NCI-H146 (cell line): ENCODE measurements around the gene TAF3.

Experiments
- DNase-seq: peaks from one replicate; lab custom pipeline; 2025; lab: John Stamatoyannopoulos, UW

The TAF3 gene

GRCh38 chr10:7811743-7812142 lies 6.6 kb upstream of the TAF3 start:
- DNase-seq: peak; percentile 57

GRCh38 chr10:7813481-7813880 lies 4.8 kb upstream of the TAF3 start:
- no peak for DNase-seq

- peak; percentile 28 for DNase-seq
These were observed 729 bp upstream of the TAF3 start for GRCh38 chr10:7817576-7817975.

GRCh38 chr10:7817984-7818294 lies 366 bp upstream of the TAF3 start:
- DNase-seq: no peak

GRCh38 chr10:7819121-7819460 lies 786 bp downstream of the TAF3 start:
- DNase-seq: peak; percentile 54

- DNase-seq: no peak
These were observed 5.9 kb downstream of the TAF3 start for GRCh38 chr10:7824251-7824650.

GRCh38 chr10:7826971-7827370 lies 8.7 kb downstream of the TAF3 start:
- DNase-seq: no peak

GRCh38 chr10:7829289-7829834 lies 11.1 kb downstream of the TAF3 start:
- no peak for DNase-seq

GRCh38 chr10:7832060-7832459 lies 13.8 kb downstream of the TAF3 start:
- DNase-seq: no peak

- DNase-seq: no peak
These were observed 14.9 kb downstream of the TAF3 start for GRCh38 chr10:7833210-7833609.

- DNase-seq: no peak
These were observed 16.0 kb downstream of the TAF3 start for GRCh38 chr10:7834262-7834661.

- no peak for DNase-seq
These were observed 18.3 kb downstream of the TAF3 start for GRCh38 chr10:7836571-7836970.

GRCh38 chr10:7846591-7846990 lies 28.3 kb downstream of the TAF3 start:
- DNase-seq: no peak

GRCh38 chr10:7853226-7853842 lies 35.0 kb downstream of the TAF3 start:
- no peak for DNase-seq

- DNase-seq: no peak
These were observed 35.6 kb downstream of the TAF3 start for GRCh38 chr10:7853890-7854289.

- no peak for DNase-seq
These were observed 36.9 kb downstream of the TAF3 start for GRCh38 chr10:7855205-7855604.

GRCh38 chr10:7856678-7857077 lies 38.4 kb downstream of the TAF3 start:
- DNase-seq: no peak

- DNase-seq: no peak
These were observed 39.0 kb downstream of the TAF3 start for GRCh38 chr10:7857262-7857661.

GRCh38 chr10:7861509-7862120 lies 43.3 kb downstream of the TAF3 start:
- DNase-seq: no peak

- DNase-seq: no peak
These were observed 43.8 kb downstream of the TAF3 start for GRCh38 chr10:7862121-7862514.

GRCh38 chr10:7866176-7866575 lies 47.9 kb downstream of the TAF3 start:
- DNase-seq: no peak

- DNase-seq: peak; percentile 63
These were observed 53.7 kb downstream of the TAF3 start for GRCh38 chr10:7872041-7872442.

GRCh38 chr10:7874864-7875263 lies 56.6 kb downstream of the TAF3 start:
- DNase-seq: no peak

- DNase-seq: no peak
These were observed 58.3 kb downstream of the TAF3 start for GRCh38 chr10:7876541-7877127.
